Muscle of leg (tissue), 11 donors: ENCODE results near the gene EMILIN2. TPM values are rescaled to one million over a fixed set of nuclear protein-coding genes. Genes with fewer than 3 reads are reported as not detected.

Experiments used
- DNase-seq: peaks from one replicate; pipeline ENCODE4 v3.0.0; 2013
- H3K27ac ChIP-seq: one replicate; pipeline ENCODE4 v1.5.1; 2013; ENCODE audit warnings: mild to moderate bottlenecking, low read length, control low read depth
- H3K27me3 ChIP-seq: one replicate; pipeline ENCODE4 v1.6.1; 2013; ENCODE audit warnings: low read length; ENCODE audit not compliant: control insufficient read depth, insufficient read depth
- H3K36me3 ChIP-seq: one replicate; pipeline ENCODE4 v1.6.1; 2013; ENCODE audit warnings: low read length; ENCODE audit not compliant: control insufficient read depth, insufficient read depth
- H3K4me1 ChIP-seq: one replicate; pipeline ENCODE4 v1.6.1; 2013; ENCODE audit warnings: low read length; ENCODE audit not compliant: control insufficient read depth, insufficient read depth
- H3K4me3 ChIP-seq: one replicate; pipeline ENCODE4 v1.5.1; 2013; ENCODE audit warnings: low read length, control low read depth
- H3K9me3 ChIP-seq: replicated peaks from 2 replicates; pipeline ENCODE4 v1.6.1; 2013; ENCODE audit warnings: low read depth, low read length; ENCODE audit not compliant: control insufficient read depth
- WGBS: methylation state at CpG from one replicate; pipeline ENCODE4 v1.1.5; 2013; ENCODE audit warnings: missing lambda C conversion rate; ENCODE audit not compliant: insufficient coverage; 5-methylcytosine and 5-hydroxymethylcytosine counted together
- polyA plus RNA-seq, 8 donors: library from polyadenylated mRNA; unstranded; fragments of 120-200 nt; gene quantifications; one replicate each; pipeline versions ENCODE4 v1.2.1 to v1.2.3, GENCODE V29; 2013; ENCODE audit warnings: inconsistent platforms in 1 of 8, low replicate concordance in 1 of 8; ENCODE audit not compliant: insufficient read length in 8 of 8, insufficient read depth in 1 of 8
- total RNA-seq: library from RNA; stranded (reverse); fragments of 120-200 nt; gene quantifications from one replicate; pipeline ENCODE4 v1.2.4, GENCODE V29; 2013

The EMILIN2 gene
- total and polyA plus RNA-seq, 9 donors = 23.0 to 46.7 (median 30.2) TPM

DNA sequence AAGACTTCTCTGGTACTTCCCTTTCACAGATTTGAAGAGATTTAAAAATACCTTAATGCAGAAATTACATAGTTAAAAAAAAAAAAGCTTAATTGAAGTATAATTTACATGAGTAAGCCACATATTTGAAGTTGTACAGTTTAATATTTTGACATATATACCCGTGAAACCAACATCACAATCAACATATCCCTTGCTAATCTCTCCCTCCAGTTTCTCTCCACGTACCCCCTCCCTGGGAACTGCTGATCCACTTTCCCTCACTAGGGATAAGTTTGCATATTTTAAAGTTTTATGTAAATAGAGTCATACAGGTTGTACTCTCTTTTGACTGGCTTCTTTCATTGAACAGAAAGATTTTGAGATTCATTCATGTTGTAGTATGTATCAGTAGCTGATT lies 22.4 kb downstream of the EMILIN2 start:
- Histone ChIP-seq H3K27ac (no peak overlapping the region), H3K27me3 (no peaks in the 10 kb centered on the region), H3K9me3 (no peaks in the 10 kb centered on the region), H3K4me3 (no peak overlapping the region), H3K36me3 (no peaks in the 10 kb centered on the region), H3K4me1 (peaks cover under 1% of the 10 kb centered on the region)
- whole genome bisulfite sequencing = no CpG with 5 or more reads among the region's 2 CpGs
- no peak for DNase-seq

DNA sequence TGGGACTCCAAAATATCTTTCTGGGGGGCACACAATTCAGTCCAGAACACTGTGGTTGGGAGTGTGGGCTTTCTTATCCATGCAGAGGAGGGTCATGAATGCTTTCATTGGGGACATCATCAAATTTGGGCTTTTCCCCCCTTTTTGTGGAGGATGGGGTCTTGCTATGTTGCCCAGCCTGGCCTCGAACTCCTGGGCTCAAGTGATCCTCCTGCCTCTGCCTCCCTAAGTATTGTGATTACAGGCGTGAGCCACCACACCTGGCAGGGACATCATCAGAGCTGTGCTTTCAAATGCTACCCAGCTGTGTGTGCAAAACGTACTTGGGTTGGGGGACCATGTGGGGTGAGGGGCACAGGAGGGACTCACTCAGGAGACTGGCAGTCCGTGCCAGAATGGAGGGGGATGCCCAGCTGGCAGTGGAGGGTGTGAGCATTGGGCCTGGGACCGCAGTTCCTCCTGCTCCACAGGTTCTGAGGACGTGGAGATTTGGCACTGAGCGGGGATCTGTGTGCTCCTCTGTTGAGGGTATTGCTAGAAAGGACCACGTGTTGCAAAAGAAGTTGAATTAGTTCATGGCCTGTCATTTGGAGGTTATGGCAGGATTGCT lies 24.4 kb downstream of the EMILIN2 start:
- no peak overlapping the region for H3K27ac ChIP-seq
- no peaks in the 10 kb centered on the region for H3K36me3 ChIP-seq
- no peaks in the 10 kb centered on the region for H3K9me3 ChIP-seq
- H3K4me1 ChIP-seq = peaks cover 14% of the 10 kb centered on the region
- no peaks in the 10 kb centered on the region for H3K27me3 ChIP-seq
- no peak for DNase-seq
- WGBS = 90% methylated on average over 5 of the region's 8 CpGs
- no peak overlapping the region for H3K4me3 ChIP-seq

DNA sequence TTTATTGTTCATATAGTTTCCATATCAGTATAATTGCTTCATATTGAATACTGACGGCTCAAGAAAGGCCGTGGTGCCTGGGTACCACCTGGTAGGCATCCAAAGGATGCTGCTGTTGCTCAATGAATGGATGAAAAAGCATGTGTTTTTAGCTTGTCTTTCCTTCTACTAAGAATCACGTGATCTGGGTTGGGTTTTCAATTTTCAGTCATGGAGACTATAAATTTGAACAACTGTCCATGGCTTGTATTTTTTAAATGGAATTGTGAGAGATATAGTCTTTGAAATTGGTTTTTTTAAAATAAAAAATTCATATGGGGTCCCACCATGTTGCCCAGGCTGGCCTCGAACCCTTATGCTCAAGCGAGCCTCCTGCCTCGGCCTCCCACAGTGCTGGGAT lies 25.3 kb downstream of the EMILIN2 start:
- Histone ChIP-seq H3K27ac (no peak overlapping the region), H3K4me1 (peaks cover 16% of the 10 kb centered on the region), H3K4me3 (no peak overlapping the region), H3K27me3 (no peaks in the 10 kb centered on the region), H3K9me3 (no peaks in the 10 kb centered on the region), H3K36me3 (no peaks in the 10 kb centered on the region)
- 81% methylated on average over 3 of the region's 6 CpGs for WGBS
- no peak for DNase-seq

DNA sequence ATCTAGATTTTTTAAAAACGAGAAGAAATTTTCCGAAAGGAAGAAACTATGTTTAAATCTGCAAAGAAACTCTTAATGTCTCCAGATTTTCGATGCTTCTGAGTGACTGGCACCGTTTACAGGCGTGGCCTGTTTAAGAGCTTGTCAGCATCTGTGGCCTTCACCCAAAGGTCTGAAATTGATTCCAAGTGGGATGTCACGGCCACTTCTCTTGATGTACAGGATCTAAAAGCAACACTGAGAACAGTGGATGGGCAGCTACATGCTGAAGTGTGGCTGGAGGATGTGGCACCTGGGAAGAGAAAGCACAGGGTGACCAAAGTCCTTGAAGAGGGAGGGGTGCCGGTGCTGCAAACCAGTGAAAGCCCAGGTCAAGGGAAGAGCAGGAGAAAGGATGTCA lies 28.0 kb downstream of the EMILIN2 start:
- 32% methylated on average over 7 of the region's 7 CpGs for WGBS
- H3K4me1 ChIP-seq = peaks cover 22% of the 10 kb centered on the region
- H3K27me3 ChIP-seq = no peaks in the 10 kb centered on the region
- no peaks in the 10 kb centered on the region for H3K36me3 ChIP-seq
- H3K4me3 ChIP-seq = no peak overlapping the region
- no peaks in the 10 kb centered on the region for H3K9me3 ChIP-seq
- peak overlapping the region; percentile 94 for H3K27ac ChIP-seq
- peak; percentile 52 for DNase-seq

DNA sequence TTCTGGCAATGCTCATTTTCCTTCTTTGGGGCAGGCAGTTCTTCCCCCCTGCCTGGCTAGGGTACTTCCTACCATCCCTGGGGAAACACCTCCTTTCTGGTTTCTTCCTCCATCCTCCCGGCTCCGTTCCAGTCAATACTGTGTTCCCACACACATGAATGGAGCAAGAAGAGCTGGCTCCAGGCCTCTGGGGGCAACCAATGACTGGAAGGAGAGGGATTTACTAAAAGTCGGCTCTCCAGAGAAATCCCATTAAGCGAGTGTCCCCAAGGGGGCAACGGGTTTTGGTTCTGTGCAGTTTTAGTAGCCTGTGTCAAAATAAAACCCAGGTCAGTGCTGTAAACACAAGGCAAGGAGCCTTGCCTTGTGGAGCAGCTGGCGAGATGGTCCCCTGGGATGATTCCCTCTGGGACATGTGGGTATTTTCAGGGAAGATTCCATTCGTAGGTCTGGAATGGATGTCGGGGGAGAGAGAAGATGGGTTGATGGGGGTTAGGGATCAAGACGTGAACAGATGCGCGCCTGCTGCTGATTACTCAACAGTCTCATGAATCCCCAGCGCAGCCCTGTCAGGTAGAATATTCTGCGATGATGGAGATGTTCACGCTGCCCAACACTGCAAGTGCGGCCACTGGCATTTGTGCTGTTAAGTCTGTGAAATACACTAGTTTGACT lies 32.0 kb downstream of the EMILIN2 start:
- WGBS = 80% methylated on average over 13 of the region's 15 CpGs
- H3K4me1 ChIP-seq = peaks cover 59% of the 10 kb centered on the region
- no peaks in the 10 kb centered on the region for H3K36me3 ChIP-seq

DNA sequence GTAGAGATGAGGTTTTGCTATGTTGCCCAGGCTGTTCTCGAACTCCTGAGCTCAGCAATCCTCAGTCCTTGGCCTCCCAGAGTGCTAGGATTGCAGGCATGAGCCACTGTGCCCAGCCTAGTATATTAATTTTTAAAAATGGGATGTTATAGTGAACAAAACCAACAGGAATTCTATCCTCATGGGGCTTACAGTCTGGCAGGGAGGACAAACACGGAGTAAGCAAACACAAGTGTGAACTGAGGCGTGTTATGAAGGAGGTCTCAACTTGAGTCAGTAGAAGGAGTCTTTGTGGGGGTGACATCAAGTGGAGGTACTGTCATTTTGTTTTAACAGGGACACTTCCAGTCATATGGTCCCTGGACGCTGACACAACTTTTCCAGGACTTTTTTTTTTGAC lies 33.1 kb downstream of the EMILIN2 start:
- peak; percentile 53 for DNase-seq
- WGBS = 72% methylated on average over 3 of the region's 4 CpGs
- Histone ChIP-seq H3K36me3 (no peaks in the 10 kb centered on the region), H3K4me1 (peaks cover 57% of the 10 kb centered on the region), H3K27me3 (no peaks in the 10 kb centered on the region), H3K9me3 (no peaks in the 10 kb centered on the region), H3K4me3 (no peak overlapping the region), H3K27ac (peak overlapping the region; percentile 74)

More for the DNA sequence above, 32.0 kb downstream of the EMILIN2 start:
- Histone ChIP-seq H3K9me3 (no peaks in the 10 kb centered on the region), H3K27ac (no peak overlapping the region), H3K4me3 (no peak overlapping the region), H3K27me3 (no peaks in the 10 kb centered on the region)
- no peak for DNase-seq

DNA sequence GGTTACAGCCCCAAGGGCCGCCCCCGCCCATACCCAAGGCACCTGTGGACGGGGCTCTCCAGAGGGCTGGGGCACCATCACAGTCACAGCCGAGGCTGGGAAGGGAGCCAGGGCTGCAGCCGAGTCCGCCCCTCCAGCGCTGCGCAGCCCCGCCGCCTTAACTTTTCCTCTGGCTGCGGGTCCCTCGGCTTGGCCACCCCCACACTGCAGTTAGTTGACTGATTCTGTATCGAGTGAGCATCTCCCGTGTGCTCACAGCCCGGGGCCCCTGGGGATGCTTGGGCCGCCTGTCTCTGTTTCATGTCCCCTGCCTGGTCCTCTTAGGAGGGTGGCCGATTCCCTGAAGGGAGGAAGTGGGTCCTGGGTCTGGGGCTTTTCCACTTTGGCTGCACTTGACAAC lies 33.7 kb downstream of the EMILIN2 start:
- no peak overlapping the region for H3K4me3 ChIP-seq
- H3K4me1 ChIP-seq = peaks cover 51% of the 10 kb centered on the region
- DNase-seq = peak; percentile 59
- peak overlapping the region; percentile 74 for H3K27ac ChIP-seq
- no peaks in the 10 kb centered on the region for H3K9me3 ChIP-seq
- no peaks in the 10 kb centered on the region for H3K36me3 ChIP-seq
- no peaks in the 10 kb centered on the region for H3K27me3 ChIP-seq
- WGBS = 32% methylated on average over 12 of the region's 17 CpGs

DNA sequence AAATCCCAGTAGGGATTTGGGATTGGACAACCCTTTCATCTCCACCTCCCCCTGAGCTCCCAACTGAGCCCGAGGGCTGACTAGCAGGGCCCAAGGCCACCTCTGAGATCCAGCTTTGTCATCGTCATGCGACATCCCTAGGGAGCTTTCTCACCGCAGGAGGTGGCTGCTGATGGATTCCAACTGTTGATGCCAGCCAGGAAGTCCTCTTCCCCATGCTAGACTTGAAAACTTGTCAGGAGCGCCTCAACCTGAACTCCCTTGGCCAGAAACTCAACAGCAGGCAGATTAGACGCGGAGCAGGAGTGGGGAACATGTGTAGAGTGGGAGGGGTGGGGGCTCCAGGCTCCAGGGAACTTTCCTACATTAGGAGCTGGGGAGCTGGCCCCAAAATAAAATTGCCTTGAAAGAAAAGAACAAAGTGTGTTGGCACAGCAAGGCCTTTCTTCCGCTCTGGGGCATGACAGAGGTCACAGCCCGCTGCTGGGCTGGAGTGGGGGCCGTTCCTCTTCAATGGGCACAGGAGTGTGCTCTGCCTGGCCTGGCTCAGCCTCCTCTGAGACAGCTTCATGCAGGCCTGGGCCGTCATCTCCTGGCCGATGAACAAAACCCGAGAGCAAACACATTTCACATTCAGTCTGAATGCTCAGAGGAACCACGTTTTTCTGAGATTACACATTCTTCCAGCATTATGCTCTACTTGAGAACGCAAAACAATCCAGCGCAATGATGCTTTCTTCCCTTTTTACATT lies 34.5 kb downstream of the EMILIN2 start:
- DNase-seq = peak; percentile 97
- H3K27ac ChIP-seq = peak overlapping the region; percentile 74

DNA sequence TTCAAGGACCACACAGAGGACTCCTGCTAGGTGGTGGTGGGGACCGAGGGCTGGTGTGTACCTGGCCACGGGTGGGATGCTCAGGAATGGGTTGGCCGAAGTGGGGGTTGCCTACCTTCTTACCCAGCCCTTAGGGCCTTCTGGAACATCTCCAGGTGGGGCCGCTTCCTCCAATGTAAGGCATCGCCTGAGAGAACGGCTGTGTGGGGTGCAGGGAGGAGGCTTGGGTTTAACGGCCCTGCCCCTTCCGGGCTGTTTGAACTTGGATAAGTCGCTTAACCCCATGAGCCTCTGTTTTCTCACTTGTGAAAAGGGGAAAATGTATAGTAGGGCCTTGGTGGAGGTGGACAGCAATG lies 35.0 kb downstream of the EMILIN2 start:
- WGBS = no CpG with 5 or more reads among the region's 9 CpGs
- peak overlapping the region; percentile 74 for H3K27ac ChIP-seq
- H3K36me3 ChIP-seq = no peaks in the 10 kb centered on the region
- peaks cover 48% of the 10 kb centered on the region for H3K4me1 ChIP-seq
- no peak overlapping the region for H3K4me3 ChIP-seq
- peaks cover 2% of the 10 kb centered on the region for H3K9me3 ChIP-seq
- no peak for DNase-seq
- H3K27me3 ChIP-seq = no peaks in the 10 kb centered on the region

More for the DNA sequence above, 34.5 kb downstream of the EMILIN2 start:
- H3K9me3 ChIP-seq = no peaks in the 10 kb centered on the region
- no peaks in the 10 kb centered on the region for H3K36me3 ChIP-seq
- H3K27me3 ChIP-seq = no peaks in the 10 kb centered on the region
- WGBS = 24% methylated on average over 11 of the region's 16 CpGs
- H3K4me1 ChIP-seq = peaks cover 48% of the 10 kb centered on the region
- H3K4me3 ChIP-seq = no peak overlapping the region

DNA sequence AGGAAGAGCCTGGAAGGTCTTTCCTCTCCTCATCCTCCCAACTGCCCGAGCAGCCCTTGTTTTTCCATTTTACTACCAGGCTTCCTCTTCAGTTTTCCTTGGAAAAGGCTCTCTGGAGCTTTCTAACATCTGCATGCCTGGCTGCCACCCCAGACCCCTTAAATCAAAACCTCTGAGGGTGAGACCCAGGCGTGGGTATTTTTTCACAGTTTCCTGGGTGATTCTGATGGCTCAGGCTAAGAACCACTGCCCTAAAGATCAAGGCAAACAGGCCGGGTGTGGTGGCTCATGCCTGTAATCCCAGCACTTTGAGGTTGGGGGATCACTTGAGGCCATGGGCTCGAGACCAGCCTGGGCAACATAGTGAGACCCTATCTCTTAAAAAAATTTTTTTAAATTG lies 35.4 kb downstream of the EMILIN2 start:
- peaks cover 2% of the 10 kb centered on the region for H3K9me3 ChIP-seq
- H3K27me3 ChIP-seq = no peaks in the 10 kb centered on the region
- peaks cover 46% of the 10 kb centered on the region for H3K4me1 ChIP-seq
- no peaks in the 10 kb centered on the region for H3K36me3 ChIP-seq
- DNase-seq = peak; percentile 34
- peak overlapping the region; percentile 74 for H3K27ac ChIP-seq
- WGBS = 58% methylated on average over 3 of the region's 4 CpGs
- H3K4me3 ChIP-seq = no peak overlapping the region
